ENCODE measurements around the gene TCN2.

GRCh38 chr22:30607939-30608338 lies 965 bp downstream of the TCN2 start:
- TF ChIP-seq POLR2A (IDR thresholded peaks at IDR 0.05; ENCODE audit: low read depth, low read length) (no peak), POLR2AphosphoS5 (IDR thresholded peaks at IDR 0.05; ENCODE audit: low read depth, low read length) (no peak)

Measured in GM12892 (cell line).